Large intestine (tissue), 3 donors: Measurements from ENCODE around the gene ABLIM2. TPM values are rescaled to one million over a fixed set of nuclear protein-coding genes. Genes with fewer than 3 reads are reported as not detected.

Experiments used
- DNase-seq, 2 donors: peaks; one replicate each; pipeline versions ENCODE4 v3.0.0 to v3.0.0-alpha.2; 2013
- H3K27ac ChIP-seq: one replicate; pipeline ENCODE4 v1.5.1; 2013; ENCODE audit warnings: low read length
- H3K27me3 ChIP-seq: 2 replicates; pipeline ENCODE4 v1.6.1; 2013; ENCODE audit warnings: low read length; ENCODE audit not compliant: control insufficient read depth, insufficient read depth
- H3K36me3 ChIP-seq: 2 replicates; pipeline ENCODE4 v1.6.1; 2013; ENCODE audit warnings: low read length; ENCODE audit not compliant: control insufficient read depth, insufficient read depth
- H3K4me1 ChIP-seq: one replicate; pipeline ENCODE4 v1.6.1; 2013; ENCODE audit warnings: low read length; ENCODE audit not compliant: control insufficient read depth, insufficient read depth
- H3K4me3 ChIP-seq: one replicate; pipeline ENCODE4 v1.5.1; 2013; ENCODE audit warnings: low read length
- H3K9me3 ChIP-seq: one replicate; pipeline ENCODE4 v1.6.1; 2013; ENCODE audit warnings: mild to moderate bottlenecking, low read depth, low read length, moderate library complexity; ENCODE audit not compliant: control insufficient read depth
- WGBS: methylation state at CpG from one replicate; pipeline ENCODE4 v1.1.5; 2013; ENCODE audit warnings: low lambda C conversion rate; ENCODE audit not compliant: insufficient coverage; 5-methylcytosine and 5-hydroxymethylcytosine counted together
- polyA plus RNA-seq: library from polyadenylated mRNA; unstranded; fragments of 120-200 nt; gene quantifications from one replicate; pipeline ENCODE4 v1.2.1, GENCODE V29; 2013

ABLIM2 gene
- polyA plus RNA-seq, 1 donor: 5.9 TPM

DNA sequence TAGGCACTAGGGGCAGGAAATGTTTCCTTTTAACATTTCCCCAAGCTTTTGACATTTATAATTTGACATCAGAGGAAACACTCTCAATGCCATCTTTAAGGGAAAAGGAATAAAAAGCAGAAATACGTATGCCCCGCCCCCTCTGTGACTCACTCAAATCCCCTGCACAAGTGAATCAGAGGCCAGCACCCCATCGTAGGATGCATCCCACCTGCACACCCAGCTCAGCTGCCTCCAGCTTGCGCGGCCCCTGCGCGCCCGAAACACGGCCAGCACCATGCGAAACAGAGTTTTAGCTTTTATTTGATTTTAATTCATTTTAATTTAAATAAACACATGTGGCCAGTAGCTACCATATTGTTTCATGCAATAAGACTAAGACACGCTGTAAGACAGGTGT is 29.5 kb downstream of the ABLIM2 start:
- no CpG with 5 or more reads among the region's 11 CpGs for WGBS
- H3K36me3 ChIP-seq: no peaks in the 10 kb centered on the region
- no peaks in the 10 kb centered on the region for H3K9me3 ChIP-seq
- no peak for DNase-seq
- H3K4me1 ChIP-seq: no peaks in the 10 kb centered on the region
- no peak overlapping the region for H3K4me3 ChIP-seq
- no peak overlapping the region for H3K27ac ChIP-seq
- H3K27me3 ChIP-seq: peaks cover 5% of the 10 kb centered on the region

DNA sequence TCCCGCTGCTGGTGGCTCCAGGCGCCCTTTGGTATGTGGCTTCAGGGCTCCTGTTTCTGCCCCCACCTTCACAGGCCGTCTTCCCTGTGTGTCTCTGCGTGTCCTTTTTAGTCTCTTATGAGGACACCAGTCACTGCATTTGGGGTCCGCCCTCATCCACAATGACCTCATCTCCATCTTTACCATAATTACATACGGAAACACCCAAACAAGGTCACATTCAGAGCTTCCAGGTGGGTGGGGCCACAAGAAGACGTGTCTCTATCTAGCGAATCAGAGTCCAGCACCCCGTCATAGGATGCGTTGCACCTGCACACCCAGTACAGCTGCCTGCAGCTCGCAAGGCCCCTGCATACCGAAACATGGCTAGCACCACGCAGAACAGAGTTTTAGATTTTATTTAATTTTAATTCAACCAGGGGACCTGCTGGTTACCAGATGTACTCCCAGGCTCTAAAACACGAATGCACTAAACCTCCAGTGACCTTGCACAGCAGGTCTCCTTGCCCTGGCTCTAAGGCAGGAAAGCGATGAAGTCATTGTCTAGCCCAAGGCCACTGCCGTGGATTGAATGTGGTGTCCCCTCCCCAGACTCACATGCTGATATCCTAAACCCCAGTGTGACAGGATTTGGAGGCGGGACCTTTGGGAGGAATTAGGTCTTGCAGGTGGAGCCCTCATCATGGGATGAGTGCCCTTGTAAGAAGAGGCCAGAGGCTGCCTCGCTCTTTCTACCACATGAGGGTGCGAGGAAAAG is 30.3 kb downstream of the ABLIM2 start:
- Histone ChIP-seq H3K36me3 (no peaks in the 10 kb centered on the region), H3K9me3 (no peaks in the 10 kb centered on the region), H3K27ac (no peak overlapping the region), H3K27me3 (peaks cover 1% of the 10 kb centered on the region), H3K4me3 (no peak overlapping the region), H3K4me1 (no peaks in the 10 kb centered on the region)
- no CpG with 5 or more reads among the region's 19 CpGs for WGBS
- DNase-seq: no peak

DNA sequence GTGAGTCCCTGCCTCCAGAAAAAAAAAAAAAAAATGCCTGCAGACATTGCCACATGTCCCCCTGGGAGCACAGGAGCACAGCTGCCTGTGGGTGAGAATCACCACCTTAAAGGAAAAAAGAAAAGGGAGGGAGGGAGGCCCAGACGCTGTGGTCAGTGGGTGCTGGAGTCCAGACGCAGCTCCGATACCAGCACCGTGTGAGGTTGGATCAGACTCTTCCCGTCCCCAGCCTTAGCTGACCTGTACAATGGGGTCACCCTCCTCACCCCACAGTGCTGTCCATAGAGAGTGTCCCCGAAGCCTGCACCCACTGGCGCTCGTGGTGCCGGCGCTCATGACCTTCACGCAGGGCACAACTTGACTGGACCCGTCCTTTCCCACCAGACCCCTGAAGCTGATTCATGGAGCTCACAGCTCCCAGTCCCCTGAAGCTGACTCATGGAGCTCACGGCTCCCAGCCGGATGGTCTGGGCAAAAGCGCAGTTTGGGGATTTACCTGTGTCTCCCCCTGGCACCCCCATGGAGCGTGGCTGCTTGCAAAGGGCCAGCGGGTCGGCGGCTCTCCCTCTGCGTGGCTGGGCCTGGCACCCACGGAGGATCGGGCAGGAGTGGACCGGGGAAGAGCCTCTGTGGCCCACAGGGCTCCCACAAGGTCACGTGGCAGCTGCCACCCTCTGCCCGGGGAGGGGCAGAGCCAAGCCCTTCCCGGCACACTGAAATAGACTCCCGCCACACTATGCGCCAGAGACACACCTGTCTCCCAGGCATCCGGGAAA is 31.4 kb downstream of the ABLIM2 start:
- Histone ChIP-seq H3K27ac (no peak overlapping the region), H3K9me3 (no peaks in the 10 kb centered on the region), H3K4me3 (no peak overlapping the region), H3K27me3 (no peaks in the 10 kb centered on the region), H3K4me1 (no peaks in the 10 kb centered on the region), H3K36me3 (no peaks in the 10 kb centered on the region)
- 100% methylated on average over 1 of the region's 29 CpGs for WGBS
- DNase-seq: no peak

DNA sequence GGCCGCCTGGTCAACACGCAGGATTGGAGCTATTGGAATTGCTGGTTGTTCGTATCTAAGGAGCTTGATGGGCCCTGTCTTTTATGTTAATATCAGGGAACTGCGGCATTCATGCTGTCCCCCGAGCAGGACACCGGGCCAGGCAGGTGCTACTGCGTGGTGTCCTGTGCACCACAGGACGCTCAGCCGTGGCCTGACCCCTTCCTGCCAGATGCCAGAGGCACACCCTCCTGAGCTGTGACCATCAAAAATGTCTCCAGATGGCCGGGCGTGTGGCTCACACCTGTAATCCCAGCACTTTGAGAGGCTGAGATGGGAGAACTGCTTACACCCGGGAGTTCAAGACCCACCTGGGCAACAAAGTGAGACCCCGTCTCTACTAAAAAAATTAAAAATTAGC is 32.1 kb downstream of the ABLIM2 start:
- H3K4me3 ChIP-seq: no peak overlapping the region
- H3K27ac ChIP-seq: no peak overlapping the region
- H3K27me3 ChIP-seq: no peaks in the 10 kb centered on the region
- H3K9me3 ChIP-seq: no peaks in the 10 kb centered on the region
- no peaks in the 10 kb centered on the region for H3K4me1 ChIP-seq
- WGBS: no CpG with 5 or more reads among the region's 13 CpGs
- DNase-seq: no peak
- no peaks in the 10 kb centered on the region for H3K36me3 ChIP-seq

DNA sequence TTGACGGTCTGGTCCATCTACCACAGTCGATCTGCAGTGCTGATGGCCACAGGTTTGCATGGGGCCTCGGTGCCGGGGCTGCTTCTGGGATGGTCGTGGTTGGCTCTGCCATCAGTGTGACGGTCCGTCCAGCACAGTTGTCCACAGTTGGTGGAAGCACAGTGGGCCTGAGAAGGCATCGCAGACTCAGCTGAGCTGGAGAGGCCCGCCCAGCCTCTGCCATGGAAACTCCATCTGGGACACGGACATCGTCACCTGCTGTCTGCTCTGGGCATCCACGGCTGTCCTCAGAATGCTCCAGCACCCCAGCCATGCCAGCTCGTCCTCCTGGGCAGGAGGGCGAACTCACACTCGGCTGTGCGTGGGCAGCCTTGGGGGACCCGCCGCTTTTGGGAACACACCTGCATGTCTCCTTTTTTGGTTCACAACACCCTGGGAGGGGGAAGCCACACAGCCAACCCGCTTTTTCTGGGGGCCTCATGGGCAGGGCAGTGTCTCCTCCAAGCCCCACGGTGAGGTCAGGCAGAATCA is 33.0 kb downstream of the ABLIM2 start:
- no peak for DNase-seq
- H3K27me3 ChIP-seq: no peaks in the 10 kb centered on the region
- no CpG with 5 or more reads among the region's 20 CpGs for WGBS
- H3K4me1 ChIP-seq: no peaks in the 10 kb centered on the region
- H3K9me3 ChIP-seq: no peaks in the 10 kb centered on the region
- no peaks in the 10 kb centered on the region for H3K36me3 ChIP-seq
- no peak overlapping the region for H3K4me3 ChIP-seq
- no peak overlapping the region for H3K27ac ChIP-seq

DNA sequence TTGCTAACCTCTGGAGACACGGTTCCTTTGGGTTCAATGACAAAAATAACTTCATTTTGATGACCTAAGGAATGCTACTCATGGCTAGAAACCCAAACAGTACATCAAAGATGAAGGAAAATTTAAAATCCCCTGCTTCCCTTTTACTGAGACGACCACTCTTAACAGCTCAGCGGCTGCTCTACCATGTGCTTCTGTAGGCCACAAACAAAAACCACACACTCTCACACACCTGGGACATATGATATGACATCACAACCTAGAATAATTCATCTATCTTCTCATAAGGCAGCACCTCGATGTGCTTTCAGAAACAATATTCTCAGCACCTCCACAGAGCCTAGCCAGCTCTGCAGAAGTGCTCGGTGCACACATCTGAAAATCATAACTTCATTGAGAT is 34.7 kb downstream of the ABLIM2 start:
- WGBS: no CpG with 5 or more reads among the region's 5 CpGs
- Histone ChIP-seq H3K27ac (no peak overlapping the region), H3K4me3 (no peak overlapping the region), H3K36me3 (no peaks in the 10 kb centered on the region), H3K9me3 (no peaks in the 10 kb centered on the region), H3K4me1 (no peaks in the 10 kb centered on the region), H3K27me3 (no peaks in the 10 kb centered on the region)
- DNase-seq: no peak

DNA sequence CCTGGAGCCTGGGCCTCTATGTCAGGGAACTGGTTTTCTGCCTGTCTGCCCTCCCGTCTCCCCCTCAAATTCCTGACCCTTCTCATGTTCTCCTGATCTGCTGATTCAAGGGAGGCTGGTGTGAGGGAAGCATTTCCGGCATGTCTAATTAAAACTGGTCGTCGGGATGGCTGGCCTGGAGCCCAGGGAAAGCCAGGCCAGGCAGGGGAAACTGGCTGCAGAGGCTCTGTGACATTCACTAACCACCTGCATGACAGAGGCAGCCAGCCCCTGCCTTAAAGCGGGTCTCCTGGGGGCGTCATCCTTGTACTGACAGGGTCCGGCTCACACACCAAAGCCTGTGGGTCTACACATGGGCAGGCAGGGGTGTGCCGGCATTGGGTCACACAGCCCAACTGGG is 35.2 kb downstream of the ABLIM2 start:
- Histone ChIP-seq H3K9me3 (no peaks in the 10 kb centered on the region), H3K4me1 (no peaks in the 10 kb centered on the region), H3K27me3 (no peaks in the 10 kb centered on the region), H3K27ac (no peak overlapping the region), H3K4me3 (no peak overlapping the region), H3K36me3 (no peaks in the 10 kb centered on the region)
- no CpG with 5 or more reads among the region's 8 CpGs for WGBS
- no peak for DNase-seq

DNA sequence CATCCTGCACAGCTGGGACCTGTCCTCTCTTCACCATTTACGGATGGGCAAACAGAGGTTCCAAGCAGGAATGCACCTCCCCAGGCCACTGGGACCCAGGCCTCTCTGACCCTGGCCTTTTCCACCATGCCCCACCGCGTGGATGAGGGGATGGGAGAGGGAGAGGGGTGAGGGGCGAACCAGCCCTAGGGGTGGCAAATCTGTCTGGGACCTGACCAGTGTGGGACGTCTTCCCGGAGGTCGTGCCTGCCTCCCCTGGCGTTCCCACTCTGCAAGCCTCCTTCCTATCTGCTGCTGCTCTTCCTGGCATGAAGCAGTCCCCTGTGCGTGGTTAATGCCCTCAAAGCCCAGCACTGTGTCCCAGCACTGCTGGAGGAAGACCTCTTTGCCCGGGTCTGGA is 35.9 kb downstream of the ABLIM2 start:
- WGBS: no CpG with 5 or more reads among the region's 10 CpGs
- Histone ChIP-seq H3K36me3 (no peaks in the 10 kb centered on the region), H3K4me1 (no peaks in the 10 kb centered on the region), H3K9me3 (no peaks in the 10 kb centered on the region), H3K4me3 (no peak overlapping the region), H3K27ac (no peak overlapping the region), H3K27me3 (no peaks in the 10 kb centered on the region)
- DNase-seq: no peak

DNA sequence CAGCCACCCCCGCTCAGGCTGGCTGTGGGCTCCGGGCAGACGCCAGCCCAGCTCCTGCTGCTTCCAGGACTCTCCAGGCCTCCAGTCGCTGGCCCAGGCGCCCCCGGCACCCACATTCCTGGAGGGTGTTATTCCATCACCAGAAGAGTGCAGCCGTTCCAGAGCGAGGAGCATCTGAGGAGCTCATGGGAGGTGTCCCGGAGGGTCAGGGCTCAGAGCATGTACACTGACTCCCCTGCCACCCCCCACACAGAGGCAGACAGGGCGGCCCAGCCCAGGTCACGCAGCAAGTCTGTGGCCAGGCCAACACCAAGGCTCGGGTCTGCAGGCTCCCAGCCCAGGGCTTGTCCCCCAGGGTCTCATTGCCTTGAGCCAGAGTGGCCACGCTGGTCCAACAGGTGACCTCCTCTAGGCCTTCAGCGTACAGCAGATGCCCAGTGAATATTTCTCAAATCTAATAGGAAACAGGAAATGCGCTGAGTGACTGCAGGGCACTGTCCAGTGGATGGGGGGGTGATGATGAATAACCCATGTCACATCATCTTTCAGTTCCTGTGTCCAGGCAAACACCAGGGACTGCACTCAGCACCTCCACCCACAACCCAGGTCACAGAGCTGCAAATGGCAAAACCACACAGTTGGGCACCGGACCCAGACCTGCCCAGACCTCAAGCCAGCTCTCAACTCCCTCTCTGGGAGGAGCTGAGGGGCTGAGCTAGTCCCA is 37.2 kb downstream of the ABLIM2 start:
- Histone ChIP-seq H3K4me3 (no peak overlapping the region), H3K27me3 (no peaks in the 10 kb centered on the region), H3K4me1 (no peaks in the 10 kb centered on the region), H3K9me3 (peaks cover 3% of the 10 kb centered on the region), H3K36me3 (no peaks in the 10 kb centered on the region), H3K27ac (no peak overlapping the region)
- no CpG with 5 or more reads among the region's 16 CpGs for WGBS
- no peak for DNase-seq

DNA sequence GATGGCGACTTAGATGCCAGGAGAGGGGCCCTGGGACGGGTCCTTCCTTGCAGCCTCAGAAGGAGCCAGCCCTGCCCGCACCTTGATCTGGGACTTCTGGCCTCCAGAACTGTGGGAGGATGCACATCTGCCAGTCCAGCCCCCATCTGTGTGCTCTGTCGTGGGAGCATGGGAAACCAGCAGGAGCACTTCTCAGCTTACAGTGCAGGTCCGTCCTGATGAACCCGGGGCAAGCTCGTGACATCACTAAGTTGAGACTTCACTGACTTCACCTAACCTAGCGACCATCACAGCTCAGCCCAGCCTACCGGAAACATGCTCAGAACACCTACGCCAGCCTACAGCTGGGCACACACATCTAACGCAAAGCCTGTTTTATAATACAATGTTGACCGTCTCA is 38.1 kb downstream of the ABLIM2 start:
- DNase-seq: no peak
- H3K4me1 ChIP-seq: no peaks in the 10 kb centered on the region
- H3K27ac ChIP-seq: no peak overlapping the region
- no peaks in the 10 kb centered on the region for H3K36me3 ChIP-seq
- no CpG with 5 or more reads among the region's 12 CpGs for WGBS
- no peaks in the 10 kb centered on the region for H3K27me3 ChIP-seq
- H3K9me3 ChIP-seq: peaks cover 3% of the 10 kb centered on the region
- H3K4me3 ChIP-seq: no peak overlapping the region
